HG03159 (cell line): Measurements from ENCODE around the gene NOC2L.

Experiments
- ATAC-seq: cut with Tn5 transposase; IDR thresholded peaks from one replicate; pipeline ENCODE4 v1.9.1; 2021; ENCODE audit warnings: mild to moderate bottlenecking, moderate library complexity; ENCODE audit not compliant: unreplicated experiment

NOC2L gene

DNA sequence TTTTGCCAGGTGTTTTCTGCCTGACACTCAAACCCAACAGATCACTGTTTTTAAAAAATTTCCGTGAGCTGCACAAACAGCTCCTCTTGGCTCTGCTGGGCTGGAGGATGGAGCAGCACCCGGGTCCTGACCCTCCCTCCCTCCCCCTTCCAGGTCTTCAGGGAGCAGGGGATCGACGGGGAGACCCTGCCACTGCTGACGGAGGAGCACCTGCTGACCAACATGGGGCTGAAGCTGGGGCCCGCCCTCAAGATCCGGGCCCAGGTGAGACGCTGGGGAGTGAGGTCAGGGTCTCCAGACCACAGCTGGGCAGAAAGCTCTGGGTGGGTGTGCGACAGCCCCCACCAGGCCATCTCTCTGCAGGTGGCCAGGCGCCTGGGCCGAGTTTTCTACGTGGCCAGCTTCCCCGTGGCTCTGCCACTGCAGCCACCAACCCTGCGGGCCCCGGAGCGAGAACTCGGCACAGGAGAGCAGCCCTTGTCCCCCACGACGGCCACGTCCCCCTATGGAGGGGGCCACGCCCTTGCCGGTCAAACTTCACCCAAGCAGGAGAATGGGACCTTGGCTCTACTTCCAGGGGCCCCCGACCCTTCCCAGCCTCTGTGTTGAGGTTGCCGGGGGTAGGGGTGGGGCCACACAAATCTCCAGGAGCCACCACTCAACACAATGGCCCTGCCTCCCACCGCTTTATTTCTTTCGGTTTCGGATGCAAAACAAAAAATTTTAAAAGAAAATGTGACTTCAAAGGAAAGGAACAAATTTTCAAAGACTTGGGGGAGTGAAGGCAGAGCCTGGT lies 15.3 kb downstream of the NOC2L start:
- ATAC-seq = no peak

GRCh38 chr1:942864-943533 lies 16.1 kb downstream of the NOC2L start:
- no peak for ATAC-seq

DNA sequence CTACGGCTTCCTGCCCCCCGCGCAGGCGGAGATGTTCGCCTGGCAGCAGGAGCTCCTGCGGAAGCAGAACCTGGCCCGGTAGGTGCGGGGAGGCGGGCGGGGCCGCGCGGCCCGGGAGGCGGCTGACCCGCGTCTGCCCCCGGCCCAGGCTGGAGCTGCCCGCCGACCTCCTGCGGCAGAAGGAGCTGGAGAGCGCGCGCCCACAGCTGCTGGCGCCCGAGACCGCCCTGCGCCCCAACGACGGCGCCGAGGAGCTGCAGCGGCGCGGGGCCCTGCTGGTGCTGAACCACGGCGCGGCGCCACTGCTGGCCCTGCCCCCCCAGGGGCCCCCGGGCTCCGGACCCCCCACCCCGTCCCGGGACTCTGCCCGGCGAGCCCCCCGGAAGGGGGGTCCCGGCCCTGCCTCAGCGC lies 16.6 kb downstream of the NOC2L start:
- no peak for ATAC-seq

DNA sequence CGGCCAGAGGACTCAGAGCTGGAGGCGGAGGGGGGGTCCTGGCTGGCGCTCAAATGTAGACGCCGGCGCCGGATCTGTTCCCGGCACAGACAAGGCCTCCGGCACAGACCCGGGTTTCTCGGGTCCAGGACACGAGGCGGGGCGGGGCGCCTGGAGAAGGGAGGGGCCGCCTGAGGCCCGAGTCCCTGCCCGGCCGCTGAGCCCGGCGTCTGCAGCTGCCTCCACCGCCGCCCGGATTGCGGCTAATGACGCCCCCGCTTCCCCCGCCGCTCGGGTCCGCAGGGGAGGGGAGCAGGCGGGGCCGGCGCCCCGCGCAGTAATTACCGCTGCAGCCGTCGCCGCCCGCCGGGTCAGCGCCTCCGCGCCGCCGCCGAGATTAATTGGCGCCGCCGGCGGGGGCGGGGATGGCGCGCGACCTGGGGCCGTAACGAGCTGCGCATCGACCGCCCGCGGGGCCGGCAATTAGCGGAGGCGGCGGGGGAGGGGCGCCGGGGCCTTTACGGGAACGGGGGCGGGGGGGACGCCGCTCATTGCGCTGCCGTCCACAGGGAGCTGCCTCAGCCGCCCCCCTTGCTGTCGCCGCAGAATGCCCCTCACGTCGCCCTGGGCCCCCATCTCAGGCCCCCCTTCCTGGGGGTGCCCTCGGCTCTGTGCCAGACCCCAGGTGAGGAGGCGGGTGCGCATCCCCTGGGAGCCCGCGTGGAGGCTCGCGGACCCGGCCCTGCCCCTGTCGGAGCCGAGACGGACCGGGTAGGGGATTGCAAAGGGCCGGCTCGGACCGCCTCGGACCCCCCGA lies 17.3 kb downstream of the NOC2L start:
- no peak for ATAC-seq

GRCh38 chr1:941015-941587 lies 18.0 kb downstream of the NOC2L start:
- ATAC-seq = no peak

DNA sequence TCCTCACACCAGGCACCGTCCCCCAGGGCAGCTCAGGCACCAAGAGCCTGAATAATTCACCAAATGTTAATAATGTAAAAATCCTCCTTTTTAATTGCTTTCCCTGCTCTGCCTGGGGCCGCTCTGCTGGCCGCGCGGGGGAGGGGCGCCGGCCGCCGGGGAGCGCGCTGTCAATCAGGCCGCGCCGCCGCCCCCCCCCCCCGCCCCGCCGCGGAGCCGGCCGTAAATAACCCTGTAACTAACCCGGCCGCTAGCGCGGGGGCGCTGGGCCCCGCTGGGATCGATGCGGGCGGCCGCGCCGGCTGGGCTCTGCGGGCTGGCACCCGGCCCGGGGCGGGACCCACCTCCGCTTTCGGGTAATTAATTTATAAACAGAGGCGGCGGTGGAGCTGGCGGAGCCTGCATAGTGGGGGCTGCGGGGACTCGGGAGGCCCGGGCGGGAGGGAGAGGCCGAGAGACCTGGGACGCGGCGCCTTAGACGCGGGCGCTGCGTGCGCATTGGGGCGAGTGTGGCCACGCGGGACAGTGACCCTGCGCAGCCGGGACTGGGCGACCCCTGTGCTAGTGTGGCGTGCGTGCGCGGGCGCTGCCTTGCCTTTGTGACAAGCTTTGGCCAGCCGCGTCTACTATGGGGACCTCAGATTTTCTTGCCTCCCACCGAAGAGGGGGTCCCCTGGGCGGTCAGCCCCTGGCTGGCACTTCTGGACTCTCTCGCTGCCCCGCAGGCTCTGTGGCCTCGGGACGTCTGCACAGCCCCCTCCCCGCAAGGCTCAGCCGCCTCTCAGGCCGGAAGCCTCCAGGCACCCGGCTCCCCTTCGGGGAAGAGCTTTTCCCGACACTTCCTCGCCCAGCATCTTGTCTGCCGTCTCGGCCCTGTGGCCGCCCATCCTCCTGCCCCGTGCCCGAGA lies 18.7 kb downstream of the NOC2L start:
- ATAC-seq = no peak

DNA sequence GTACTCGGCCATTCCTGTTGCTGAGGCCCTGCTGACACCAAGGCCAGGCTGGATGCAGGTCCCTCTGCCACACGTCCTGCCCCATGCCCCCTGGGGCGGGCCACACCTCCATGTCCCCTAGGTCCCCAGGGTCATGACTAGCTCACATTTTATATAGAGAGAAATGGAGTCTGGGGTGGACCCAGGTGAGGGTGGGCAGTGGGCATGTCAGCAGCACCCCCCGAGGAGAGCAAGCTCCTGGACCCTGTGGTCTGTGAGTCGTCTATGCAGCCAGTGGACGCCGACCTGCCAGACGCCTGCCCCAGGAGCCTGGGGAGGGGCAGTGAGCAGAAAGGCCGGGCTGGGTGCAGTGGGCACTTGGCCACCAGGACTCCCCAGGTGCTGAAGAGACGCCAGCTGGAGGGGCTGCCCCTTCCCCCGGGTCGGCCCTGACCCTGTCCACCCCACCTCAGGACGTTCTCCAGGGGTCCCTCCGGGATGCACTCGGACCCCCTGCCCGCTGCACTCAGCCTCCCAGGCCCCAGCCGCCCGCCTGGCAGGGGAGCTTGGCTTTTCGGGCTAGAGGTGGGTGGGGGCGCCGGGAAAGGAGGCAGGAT lies 19.4 kb downstream of the NOC2L start:
- no peak for ATAC-seq

DNA sequence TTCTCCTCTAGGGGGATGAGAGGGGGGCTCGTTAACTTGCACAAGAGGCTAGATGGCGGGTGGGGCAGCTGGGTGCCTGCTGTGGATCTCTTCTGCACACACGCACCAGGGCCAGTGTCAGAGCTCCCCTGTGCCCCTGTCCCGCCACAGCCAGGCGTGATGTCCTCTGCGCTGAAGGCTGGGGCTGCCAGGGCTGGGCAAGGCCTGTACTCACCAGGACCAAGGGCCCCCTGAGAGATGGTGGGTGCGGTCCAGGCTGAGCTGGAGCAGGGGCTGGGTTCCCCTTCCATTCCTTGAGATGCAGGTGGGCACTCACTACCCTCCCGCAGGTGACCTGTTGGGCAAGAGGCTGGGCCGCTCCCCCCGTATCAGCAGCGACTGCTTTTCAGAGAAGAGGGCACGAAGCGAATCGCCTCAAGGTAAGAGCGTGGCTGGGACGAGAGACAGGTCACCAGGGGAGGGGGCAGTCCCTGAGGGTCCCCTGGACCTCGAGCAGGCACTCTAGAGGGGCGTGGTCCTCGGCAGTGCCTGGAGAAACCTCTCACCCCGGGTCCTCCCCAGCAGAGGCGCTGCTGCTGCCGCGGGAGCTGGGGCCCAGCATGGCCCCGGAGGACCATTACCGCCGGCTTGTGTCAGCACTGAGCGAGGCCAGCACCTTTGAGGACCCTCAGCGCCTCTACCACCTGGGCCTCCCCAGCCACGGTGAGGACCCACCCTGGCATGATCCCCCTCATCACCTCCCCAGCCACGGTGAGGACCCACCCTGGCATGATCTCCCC lies 20.2 kb downstream of the NOC2L start:
- no peak for ATAC-seq

GRCh38 chr1:938088-938683 lies 20.9 kb downstream of the NOC2L start:
- ATAC-seq = no peak

GRCh38 chr1:937521-937920 lies 21.5 kb downstream of the NOC2L start:
- ATAC-seq = no peak

DNA sequence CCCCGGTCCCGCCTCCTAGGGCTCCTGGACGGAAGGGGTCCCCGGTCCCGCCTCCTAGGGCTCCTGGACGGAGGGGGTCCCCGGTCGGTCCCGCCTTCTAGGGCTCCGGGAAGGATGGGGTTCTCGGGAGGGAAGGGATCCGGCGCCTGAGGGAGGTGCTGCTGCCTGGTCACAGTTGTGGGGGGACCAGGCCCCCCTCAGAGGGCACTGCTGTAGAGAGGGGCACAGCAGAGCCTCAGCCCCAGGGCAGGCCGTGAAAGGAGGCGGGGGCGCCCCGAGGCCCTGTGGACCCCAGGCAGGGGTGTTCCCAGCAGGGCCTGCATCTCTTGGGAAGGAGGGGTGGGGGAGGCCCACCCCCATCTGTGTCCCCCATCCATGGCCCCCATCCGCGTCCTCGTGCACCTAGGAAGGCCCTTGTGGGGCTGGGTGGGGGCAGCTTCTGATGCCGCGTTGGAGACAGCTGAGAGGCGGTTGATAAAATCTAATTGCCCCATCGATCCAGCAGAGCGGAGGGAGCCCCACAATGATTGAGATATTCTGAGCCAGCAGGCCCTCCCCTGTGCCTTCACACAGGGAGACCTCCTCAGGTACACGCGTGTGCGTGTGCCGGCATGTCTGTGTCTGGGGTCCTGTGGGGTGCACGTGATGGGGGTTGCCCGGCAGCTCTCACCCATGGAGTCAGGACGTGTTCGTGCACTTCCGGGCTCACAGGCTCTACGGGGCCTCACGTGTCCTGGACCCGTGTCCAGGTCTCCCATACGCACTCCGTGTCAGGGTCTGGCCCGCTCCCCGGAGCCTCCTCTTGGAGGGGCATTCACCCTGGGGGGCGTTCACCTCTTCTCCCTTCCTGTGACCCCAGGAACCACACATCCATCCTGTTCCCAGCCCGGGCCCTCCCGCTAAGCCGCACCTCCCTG lies 22.4 kb downstream of the NOC2L start:
- ATAC-seq = no peak

DNA sequence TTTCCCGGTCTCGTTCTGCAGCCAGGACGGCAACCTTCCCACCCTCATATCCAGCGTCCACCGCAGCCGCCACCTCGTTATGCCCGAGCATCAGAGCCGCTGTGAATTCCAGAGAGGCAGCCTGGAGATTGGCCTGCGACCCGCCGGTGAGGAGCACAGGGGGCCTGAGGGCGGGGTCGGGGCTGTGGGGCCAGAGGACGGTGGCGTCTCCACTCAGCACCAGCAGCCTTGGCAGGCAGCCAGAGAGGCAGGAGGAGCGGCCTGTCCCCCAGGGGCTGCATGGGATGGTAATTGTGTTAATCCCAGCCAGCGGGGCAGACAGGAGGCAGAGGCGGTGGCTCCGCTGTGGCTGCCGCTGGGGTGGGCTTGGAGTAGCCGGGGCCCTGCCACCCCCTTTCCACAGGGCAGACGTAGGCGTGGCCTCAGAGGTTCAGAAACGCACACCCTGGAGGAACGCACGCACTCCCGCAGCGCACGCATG lies 23.3 kb downstream of the NOC2L start:
- ATAC-seq = no peak

GRCh38 chr1:934991-935750 lies 23.9 kb downstream of the NOC2L start:
- ATAC-seq = no peak

DNA sequence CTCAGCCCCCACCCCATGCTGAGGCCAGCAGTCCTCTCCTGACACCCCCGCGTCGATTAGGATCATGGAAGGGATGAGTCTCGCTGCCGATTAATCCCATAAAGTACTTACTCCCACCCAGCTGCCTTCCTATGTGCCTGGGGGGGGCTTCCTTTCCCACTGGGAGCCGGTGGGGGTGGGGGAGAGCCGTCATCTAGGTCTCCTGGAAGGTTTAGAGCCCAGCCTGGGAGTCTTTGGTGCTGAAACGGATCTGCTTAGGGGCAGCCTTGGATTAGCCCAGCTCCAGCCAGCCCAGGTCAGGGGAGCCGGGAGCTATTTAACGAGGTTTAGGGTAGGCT lies 25.5 kb downstream of the NOC2L start:
- no peak for ATAC-seq

DNA sequence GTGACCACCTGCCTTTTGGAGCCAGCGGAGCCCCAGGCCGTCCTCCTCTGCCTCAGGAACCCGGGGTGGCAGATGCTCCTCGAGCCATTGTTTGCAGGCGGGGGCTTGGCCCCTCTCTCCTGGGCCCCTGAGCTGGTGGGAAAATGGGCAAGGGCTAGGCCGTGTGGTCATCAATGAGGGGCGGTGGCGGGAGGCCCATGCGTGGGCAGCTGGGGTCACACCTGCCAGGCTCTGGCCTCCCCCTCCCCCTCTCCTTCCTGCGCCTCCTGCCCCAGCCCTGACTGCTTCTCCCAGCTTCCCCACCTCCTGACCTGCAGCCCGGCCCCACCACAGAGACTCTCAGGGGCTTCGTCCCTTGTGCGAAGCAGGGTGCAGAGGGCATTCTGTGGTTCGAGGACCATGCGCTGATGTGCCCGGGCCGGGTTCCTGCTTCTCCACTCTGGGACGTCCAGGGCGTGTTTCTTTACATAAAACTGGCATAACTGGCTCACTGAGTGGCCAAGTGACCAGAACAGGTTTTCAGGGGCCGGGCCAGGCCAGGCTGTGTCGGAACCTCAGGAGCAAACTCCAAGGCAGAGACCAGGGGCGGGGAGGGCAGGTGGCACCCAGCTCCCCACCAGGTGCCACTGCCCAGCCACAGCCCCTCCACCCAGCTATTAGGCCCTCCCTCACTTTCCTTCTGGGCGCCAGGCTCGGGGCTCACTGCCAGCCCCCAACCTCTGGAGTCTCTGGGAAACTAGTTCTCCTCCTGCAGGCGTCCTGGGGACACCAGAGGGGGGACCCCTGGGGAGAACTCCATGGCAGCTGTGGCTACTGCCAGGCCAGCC lies 26.1 kb downstream of the NOC2L start:
- ATAC-seq = no peak

DNA sequence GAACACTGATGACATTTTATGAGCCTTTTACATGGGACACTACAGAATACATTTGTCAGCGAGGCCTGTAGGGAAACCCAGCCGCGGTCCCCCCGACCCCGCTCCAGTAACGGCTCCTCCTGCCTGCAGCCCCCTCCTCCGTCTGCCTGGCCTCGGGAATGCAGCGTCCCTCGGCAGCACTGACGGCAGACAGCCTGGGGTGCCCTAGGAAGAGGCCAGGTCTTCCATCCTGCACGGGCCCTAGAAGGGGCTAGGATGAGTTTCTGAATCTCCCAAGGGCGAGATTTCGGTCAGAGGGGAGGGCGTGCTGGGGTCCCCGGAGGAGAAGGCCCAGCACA lies 26.9 kb downstream of the NOC2L start:
- no peak for ATAC-seq
